Measurements from ENCODE around the gene GIN1.
"Not testable (repeated sequence)": the region's sequence is repeated elsewhere in the genome, so short reads cannot be mapped to it uniquely, and the experiment has no call there.

Gene GIN1

GRCh38 chr5:103090791-103091190, 29.1 kb downstream of the GIN1 start:
- Histone ChIP-seq H3K27me3 (no peaks in the 10 kb centered on the region), H3K9me3 (no peaks in the 10 kb centered on the region), H3K4me3 (ENCODE audit: low read depth, low read length) (no peak overlapping the region), H3K36me3 (no peaks in the 10 kb centered on the region; the same call in 1 of the 2 replicates), H3K4me1 (no peaks in the 10 kb centered on the region; the same call in 1 of the 2 replicates)
- no peak for TF ChIP-seq CTCF (IDR thresholded peaks at IDR 0.05; ENCODE audit: low read depth, low read length)
- no peak for DNase-seq

- Histone ChIP-seq H3K4me1 (no peaks in the 10 kb centered on the region), H3K4me3 (ENCODE audit: low read depth, low read length) (no peak overlapping the region), H3K9me3 (no peaks in the 10 kb centered on the region), H3K36me3 (no peaks in the 10 kb centered on the region; the same call in 1 of the 2 replicates), H3K27me3 (no peaks in the 10 kb centered on the region)
- no peak for TF ChIP-seq CTCF (IDR thresholded peaks at IDR 0.05; ENCODE audit: low read depth, low read length)
- no peak for DNase-seq
Observed at GRCh38 chr5:103089272-103089671, 30.7 kb downstream of the GIN1 start.

GRCh38 chr5:103086547-103086946, 33.4 kb downstream of the GIN1 start:
- DNase-seq = no peak
- TF ChIP-seq CTCF (IDR thresholded peaks at IDR 0.05; ENCODE audit: low read depth, low read length) = no peak
- Histone ChIP-seq H3K36me3 (no peaks in the 10 kb centered on the region; the same call in 1 of the 2 replicates), H3K4me1 (no peaks in the 10 kb centered on the region), H3K4me3 (ENCODE audit: low read depth, low read length) (no peak overlapping the region), H3K9me3 (no peaks in the 10 kb centered on the region), H3K27me3 (no peaks in the 10 kb centered on the region)

GRCh38 chr5:103079796-103080195, 40.1 kb downstream of the GIN1 start:
- Histone ChIP-seq H3K9me3 (no peaks in the 10 kb centered on the region), H3K4me3 (ENCODE audit: low read depth, low read length) (no peak overlapping the region), H3K36me3 (no peaks in the 10 kb centered on the region), H3K27me3 (no peaks in the 10 kb centered on the region), H3K4me1 (no peaks in the 10 kb centered on the region)
- TF ChIP-seq CTCF (IDR thresholded peaks at IDR 0.05; ENCODE audit: low read depth, low read length) = no peak
- no peak for DNase-seq

- no peaks in the 10 kb centered on the region for H3K36me3 ChIP-seq
- H3K27me3 ChIP-seq = no peaks in the 10 kb centered on the region
- H3K9me3 ChIP-seq = no peaks in the 10 kb centered on the region
- DNase-seq = no peak
- TF ChIP-seq CTCF (IDR thresholded peaks at IDR 0.05; ENCODE audit: low read depth, low read length) = no peak
- H3K4me1 ChIP-seq = no peaks in the 10 kb centered on the region
- no peak overlapping the region for H3K4me3 ChIP-seq (ENCODE audit: low read depth, low read length)
Observed at GRCh38 chr5:103075442-103075841, 44.5 kb downstream of the GIN1 start.

- H3K27me3 ChIP-seq; H3K4me1 ChIP-seq; DNase-seq; H3K36me3 ChIP-seq; H3K9me3 ChIP-seq; H3K4me3 ChIP-seq (ENCODE audit: low read depth, low read length): not testable (repeated sequence)
Observed at GRCh38 chr5:103073500-103073899, 46.4 kb downstream of the GIN1 start.

- DNase-seq = no peak
- no peak for TF ChIP-seq CTCF (IDR thresholded peaks at IDR 0.05; ENCODE audit: low read depth, low read length)
- Histone ChIP-seq H3K9me3 (no peaks in the 10 kb centered on the region), H3K4me1 (no peaks in the 10 kb centered on the region; the same call in 1 of the 2 replicates), H3K36me3 (no peaks in the 10 kb centered on the region), H3K27me3 (no peaks in the 10 kb centered on the region), H3K4me3 (ENCODE audit: low read depth, low read length) (no peak overlapping the region)
Observed at GRCh38 chr5:103066326-103066725, 53.6 kb downstream of the GIN1 start.
